Measurements from ENCODE around the gene SETD4. TPM values are rescaled to one million over a fixed set of nuclear protein-coding genes. Genes with fewer than 3 reads are reported as not detected.
"Not testable (repeated sequence)": the region's sequence is repeated elsewhere in the genome, so short reads cannot be mapped to it uniquely, and the experiment has no call there.

The SETD4 gene
- total and polyA plus RNA-seq, 2 of the 13 experiments (the other 11 are each of a cell fraction or from before 2014, with no cell fraction given) = 7.1 to 14.4 TPM

GRCh38 chr21:36100971-36101641 lies 40.8 kb upstream of the SETD4 start (continued):
- TF ChIP-seq CBX2 (IDR thresholded peaks at IDR 0.05; ENCODE audit: low read depth, low read length) (no peak), CBX2 (CRISPR knock-in tag; IDR thresholded peaks at IDR 0.05; ENCODE audit: low read depth) (no peak), MAF1 (CRISPR knock-in tag; IDR thresholded peaks at IDR 0.05; ENCODE audit: borderline replicate concordance) (no peak), MAZ (IDR thresholded peaks at IDR 0.05; ENCODE audit: borderline replicate concordance, low read depth, low read length) (no peak), MAZ (CRISPR knock-in tag; IDR thresholded peaks at IDR 0.05; ENCODE audit: low read depth) (no peak), ZNF280B (CRISPR knock-in tag; IDR thresholded peaks at IDR 0.05; ENCODE audit: borderline replicate concordance) (no peak), PHF5A (CRISPR knock-in tag; IDR thresholded peaks at IDR 0.05; ENCODE audit: low read depth, unreplicated experiment) (no peak), ATF5 (CRISPR knock-in tag; IDR thresholded peaks at IDR 0.05; ENCODE audit: low read depth) (no peak), ZNF160 (CRISPR knock-in tag; IDR thresholded peaks at IDR 0.05) (no peak), CAMTA2 (CRISPR knock-in tag; IDR thresholded peaks at IDR 0.05; ENCODE audit: borderline replicate concordance) (no peak), KLF12 (CRISPR knock-in tag; IDR thresholded peaks at IDR 0.05; ENCODE audit: borderline replicate concordance) (no peak)

- H3K4me3 ChIP-seq (replicated peaks in 1 of 3; ENCODE audit: insufficient read depth in 1 of 3, low read depth in 2 of 3, low read length in 3 of 3); H3K36me3 ChIP-seq (replicated peaks in 1 of 2; ENCODE audit: control insufficient read depth in 1 of 2, insufficient read depth in 2 of 2, low read length in 2 of 2); in situ Hi-C loops (cut with HindIII; ENCODE audit: extremely low pct_ligation_motif_present, low pct_unique_long_range_greater_than_20kb); ATAC-seq; H3K27me3 ChIP-seq (ENCODE audit: control insufficient read depth in 1 of 2, insufficient read depth in 2 of 2, low read length in 2 of 2); intact Hi-C loops (cut with micrococcal nuclease; ENCODE audit: unreplicated experiment); H3K9ac ChIP-seq (ENCODE audit: insufficient read depth, low read depth, low read length); DNase-seq (ENCODE audit: low spot score); H3K4me1 ChIP-seq (ENCODE audit: insufficient read depth, low read length); CTCF ChIA-PET (ENCODE audit: low intra/inter-chr PET ratio, low total read pairs); H2AFZ ChIP-seq (ENCODE audit: low read length); H3K27ac ChIP-seq (ENCODE audit: extremely low read length, insufficient read depth, low read length); H3K9me3 ChIP-seq (ENCODE audit: low read length); H3K79me2 ChIP-seq (ENCODE audit: insufficient read depth, low read length); FAIRE-seq; BruUV-seq (replicated peaks); H3K4me2 ChIP-seq (ENCODE audit: low read depth, low read length); POLR2A ChIA-PET; H4K20me1 ChIP-seq (ENCODE audit: insufficient read depth, low read length): not testable (repeated sequence)
- WGBS (ENCODE audit: low lambda C conversion rate) = 72% methylated on average over 9 of the region's 13 CpGs
Observed at GRCh38 chr21:36099695-36100211, 39.4 kb upstream of the SETD4 start.

All from HepG2 (cell line).